Neural progenitor cell (in vitro differentiated cells): ENCODE measurements around the gene MAP7D1. TPM values are rescaled to one million over a fixed set of nuclear protein-coding genes. Genes with fewer than 3 reads are reported as not detected.

ENCODE experiments used
- DNase-seq: peaks from one replicate; pipeline ENCODE4 v3.0.0-alpha.2; 2016; ENCODE audit warnings: low spot score
- H2AFZ ChIP-seq: fragments of 200-600 bp; sonication (generic); replicated peaks from 2 replicates; pipeline ENCODE4 v1.6.1; 2016; ENCODE audit warnings: antibody characterized with exemption
- H3F3A ChIP-seq: fragments of 200-600 bp; sonication (generic); 2 replicates; pipeline ENCODE4 v1.6.1; 2016; ENCODE audit warnings: antibody characterized with exemption, low read depth
- H3K27ac ChIP-seq: fragments of 200-600 bp; sonication (generic); 2 replicates; pipeline ENCODE4 v1.5.1; 2016; ENCODE audit warnings: mild to moderate bottlenecking
- H3K27me3 ChIP-seq: fragments of 200-600 bp; sonication (generic); 2 replicates; pipeline ENCODE4 v1.6.1; 2016; ENCODE audit warnings: mild to moderate bottlenecking, moderate library complexity
- H3K36me3 ChIP-seq: fragments of 200-600 bp; sonication (generic); 2 replicates; pipeline ENCODE4 v1.5.1; 2016
- H3K4me1 ChIP-seq: fragments of 200-600 bp; sonication (generic); 2 replicates; pipeline ENCODE4 v1.6.1; 2016; ENCODE audit warnings: mixed run types
- H3K4me2 ChIP-seq: fragments of 200-600 bp; sonication (generic); 2 replicates; pipeline ENCODE4 v1.6.1; 2016
- H3K4me3 ChIP-seq: fragments of 200-600 bp; sonication (generic); 2 replicates; pipeline ENCODE4 v1.5.1; 2016
- H3K79me2 ChIP-seq: fragments of 200-600 bp; sonication (generic); 2 replicates; pipeline ENCODE4 v1.6.1; 2016; ENCODE audit warnings: low read depth
- H3K9ac ChIP-seq: fragments of 200-600 bp; sonication (generic); 2 replicates; pipeline ENCODE4 v1.6.1; 2016
- H3K9me3 ChIP-seq: fragments of 200-600 bp; sonication (generic); 2 replicates; pipeline ENCODE4 v1.5.1; 2016; ENCODE audit warnings: low read depth
- H4K20me1 ChIP-seq: fragments of 200-600 bp; sonication (generic); 2 replicates; pipeline ENCODE4 v1.6.1; 2016; ENCODE audit warnings: low read depth
- H3K27ac Mint-ChIP-seq: 3 replicates; pipeline ENCODE4 v1.8.0; 2021; ENCODE audit warnings: mixed read lengths
- H3K27me3 Mint-ChIP-seq: 2 replicates; pipeline ENCODE4 v1.8.0; 2022; ENCODE audit warnings: low read depth, mild to moderate bottlenecking, inconsistent platforms, moderate library complexity, mixed read lengths; ENCODE audit not compliant: insufficient read depth
- H3K36me3 Mint-ChIP-seq: 3 replicates; pipeline ENCODE4 v1.8.0; 2021; ENCODE audit warnings: mixed read lengths
- H3K4me1 Mint-ChIP-seq: 3 replicates; pipeline ENCODE4 v1.8.0; 2021; ENCODE audit warnings: mixed read lengths
- H3K4me3 Mint-ChIP-seq: 3 replicates; pipeline ENCODE4 v1.8.0; 2021; ENCODE audit warnings: mild to moderate bottlenecking, moderate library complexity, mixed read lengths
- H3K9me3 Mint-ChIP-seq: 3 replicates; pipeline ENCODE4 v1.8.0; 2020; ENCODE audit warnings: mixed read lengths
- EZH2 ChIP-seq: fragments of 200-600 bp; sonication (generic); IDR thresholded peaks from 2 replicates; pipeline ENCODE4 v1.6.1; 2017; ENCODE audit warnings: antibody characterized with exemption, mild to moderate bottlenecking, moderate library complexity
- EZH2phosphoT487 ChIP-seq: fragments of 200-600 bp; sonication (generic); IDR thresholded peaks from 2 replicates; pipeline ENCODE4 v1.6.1; 2017; ENCODE audit warnings: antibody characterized with exemption
- total RNA-seq: library from RNA; depleted of rRNA; stranded (reverse); fragments of >200 nt; gene quantifications from 2 replicates; pipeline ENCODE4 v1.2.3, GENCODE V29; 2015; ENCODE audit warnings: low replicate concordance
- TF ChIP-seq, protein P1 (sequence below): fragments of 200-600 bp; sonication (generic); IDR thresholded peaks from 2 replicates; pipeline ENCODE4 v1.5.1; 2017; ENCODE audit warnings: antibody characterized with exemption, mild to moderate bottlenecking

The MAP7D1 gene
- total RNA-seq, 1 donor from 2014 or later: 35.0 TPM

DNA sequence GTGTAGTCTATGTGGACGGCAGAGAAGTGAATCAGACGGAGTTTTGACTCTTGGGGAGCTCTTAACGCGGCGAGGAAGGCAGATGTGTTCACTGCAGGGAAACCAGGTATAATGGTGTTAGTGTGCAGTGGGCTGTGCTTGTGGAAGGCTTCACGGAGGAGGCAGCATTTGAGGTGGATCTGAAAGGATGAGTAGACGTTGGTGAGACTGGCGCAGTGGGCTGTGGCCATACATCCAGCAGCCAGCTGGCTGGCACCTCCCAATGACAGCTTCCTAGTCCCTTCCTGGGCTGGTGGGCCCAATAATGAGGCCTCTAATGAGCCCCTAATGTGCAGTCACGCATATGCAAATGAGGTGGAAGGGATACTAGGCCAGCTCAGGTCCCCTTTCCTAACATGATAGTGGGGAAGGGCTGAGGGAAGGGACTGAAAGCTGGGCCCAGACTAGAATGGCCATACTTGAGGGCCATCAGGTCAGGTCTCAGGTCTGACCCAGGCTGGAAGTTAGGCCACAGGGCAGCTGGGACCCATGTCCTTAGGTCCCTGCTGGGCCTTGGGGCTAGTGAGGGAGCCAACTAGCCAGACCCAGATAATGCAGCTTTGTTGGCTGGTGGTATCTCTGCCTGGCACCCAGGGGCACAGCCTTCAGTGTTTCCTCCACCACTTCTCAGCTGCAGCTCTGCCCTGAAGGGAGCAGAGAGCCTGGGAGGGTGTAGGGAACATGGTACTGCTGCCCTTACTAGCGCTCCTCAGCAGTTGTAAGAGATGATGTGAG is 3.8 kb downstream of the MAP7D1 start:
- Mint-ChIP-seq H3K4me1 (peaks cover 55% of the 10 kb centered on the region), H3K4me3 (peak overlapping the region; percentile 28), H3K27me3 (no peaks in the 10 kb centered on the region), H3K9me3 (no peaks in the 10 kb centered on the region), H3K27ac (peak overlapping the region; percentile 15), H3K36me3 (peaks cover 26% of the 10 kb centered on the region)
- no peak for DNase-seq
- H3K79me2 ChIP-seq: peaks cover 82% of the 10 kb centered on the region
- H3K27ac ChIP-seq: no peak overlapping the region
- peaks cover 57% of the 10 kb centered on the region for H3F3A ChIP-seq
- H3K9me3 ChIP-seq: no peaks in the 10 kb centered on the region
- H2AFZ ChIP-seq: no peak overlapping the region
- H3K4me3 ChIP-seq: no peak overlapping the region
- TF ChIP-seq EZH2 (no peak), EZH2phosphoT487 (no peak)
- TF ChIP-seq, protein P1, sequence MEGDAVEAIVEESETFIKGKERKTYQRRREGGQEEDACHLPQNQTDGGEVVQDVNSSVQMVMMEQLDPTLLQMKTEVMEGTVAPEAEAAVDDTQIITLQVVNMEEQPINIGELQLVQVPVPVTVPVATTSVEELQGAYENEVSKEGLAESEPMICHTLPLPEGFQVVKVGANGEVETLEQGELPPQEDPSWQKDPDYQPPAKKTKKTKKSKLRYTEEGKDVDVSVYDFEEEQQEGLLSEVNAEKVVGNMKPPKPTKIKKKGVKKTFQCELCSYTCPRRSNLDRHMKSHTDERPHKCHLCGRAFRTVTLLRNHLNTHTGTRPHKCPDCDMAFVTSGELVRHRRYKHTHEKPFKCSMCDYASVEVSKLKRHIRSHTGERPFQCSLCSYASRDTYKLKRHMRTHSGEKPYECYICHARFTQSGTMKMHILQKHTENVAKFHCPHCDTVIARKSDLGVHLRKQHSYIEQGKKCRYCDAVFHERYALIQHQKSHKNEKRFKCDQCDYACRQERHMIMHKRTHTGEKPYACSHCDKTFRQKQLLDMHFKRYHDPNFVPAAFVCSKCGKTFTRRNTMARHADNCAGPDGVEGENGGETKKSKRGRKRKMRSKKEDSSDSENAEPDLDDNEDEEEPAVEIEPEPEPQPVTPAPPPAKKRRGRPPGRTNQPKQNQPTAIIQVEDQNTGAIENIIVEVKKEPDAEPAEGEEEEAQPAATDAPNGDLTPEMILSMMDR: no peak
- no peak overlapping the region for H3K9ac ChIP-seq
- H3K4me2 ChIP-seq: no peak overlapping the region
- H4K20me1 ChIP-seq: peaks cover 79% of the 10 kb centered on the region
- H3K4me1 ChIP-seq: peaks cover 26% of the 10 kb centered on the region
- no peaks in the 10 kb centered on the region for H3K36me3 ChIP-seq
- H3K27me3 ChIP-seq: no peaks in the 10 kb centered on the region

DNA sequence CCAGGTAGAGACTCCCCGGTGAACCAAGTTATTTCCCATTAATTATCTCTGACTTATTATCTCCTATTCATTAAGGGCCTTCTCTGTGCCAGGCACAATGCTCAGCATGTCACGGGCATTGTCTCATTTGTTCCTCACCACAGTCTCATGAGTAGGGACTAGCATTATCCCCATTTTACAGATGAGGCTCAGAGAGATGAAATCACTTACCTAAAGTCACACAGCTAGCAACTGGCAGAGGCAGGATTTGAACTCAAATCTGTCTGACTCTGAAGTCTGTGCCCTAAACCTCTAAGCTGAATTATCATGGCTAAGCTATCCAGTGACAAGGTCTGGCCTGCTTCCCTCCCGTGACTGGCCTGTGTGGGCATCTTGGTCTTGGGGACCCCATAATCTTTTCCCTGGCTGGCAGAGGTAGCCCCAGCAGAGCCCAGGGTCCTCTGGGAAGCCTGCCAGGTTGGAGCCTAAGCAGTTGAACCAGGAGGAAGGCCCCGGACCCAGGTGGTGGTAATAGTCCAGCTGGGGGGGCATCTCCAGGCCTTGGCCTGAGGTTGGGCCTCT is 4.5 kb downstream of the MAP7D1 start:
- Histone ChIP-seq H3K36me3 (no peaks in the 10 kb centered on the region), H4K20me1 (peaks cover 86% of the 10 kb centered on the region), H3K9me3 (no peaks in the 10 kb centered on the region), H3K9ac (no peak overlapping the region), H3K27ac (peak overlapping the region; percentile 68), H3K4me3 (peak overlapping the region; percentile 40), H3F3A (peaks cover 50% of the 10 kb centered on the region), H3K4me1 (peaks cover 26% of the 10 kb centered on the region), H3K4me2 (peak overlapping the region; percentile 81), H3K79me2 (peaks cover 88% of the 10 kb centered on the region), H2AFZ (no peak overlapping the region), H3K27me3 (no peaks in the 10 kb centered on the region)
- peaks cover 51% of the 10 kb centered on the region for H3K4me1 Mint-ChIP-seq
- no peak for DNase-seq
- TF ChIP-seq EZH2phosphoT487: no peak
- TF ChIP-seq EZH2: no peak
- TF ChIP-seq, protein P1: no peak
- H3K36me3 Mint-ChIP-seq: peaks cover 26% of the 10 kb centered on the region
- peak overlapping the region; percentile 33 for H3K27ac Mint-ChIP-seq
- H3K4me3 Mint-ChIP-seq: no peak overlapping the region
- H3K9me3 Mint-ChIP-seq: no peaks in the 10 kb centered on the region
- no peaks in the 10 kb centered on the region for H3K27me3 Mint-ChIP-seq

DNA sequence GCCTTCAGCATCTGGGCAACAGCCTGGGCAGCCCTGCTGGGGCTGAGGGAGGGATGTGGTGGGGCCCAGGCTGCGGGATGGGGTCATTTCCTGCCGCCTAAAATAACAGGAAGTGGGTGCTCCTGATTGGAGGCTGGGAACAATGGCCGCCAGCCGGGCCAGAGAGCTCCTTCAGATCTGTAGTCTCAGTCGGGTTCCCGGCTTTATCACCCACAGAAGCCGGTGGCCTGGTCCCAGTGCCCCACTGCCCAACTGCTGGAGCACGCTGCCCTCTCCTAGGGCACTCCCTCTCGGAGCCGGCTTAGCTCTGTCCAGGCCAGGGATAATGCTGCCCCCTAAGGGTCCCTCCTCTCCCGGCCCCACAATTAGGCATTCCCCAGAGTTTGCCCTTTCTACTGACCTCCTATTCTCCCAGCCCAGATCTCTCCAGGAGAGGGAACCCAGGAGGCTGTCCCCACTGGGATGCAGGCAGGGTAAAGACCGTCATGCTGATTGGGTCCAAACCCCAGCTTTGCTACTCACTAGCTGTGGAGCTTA is 5.1 kb downstream of the MAP7D1 start:
- Mint-ChIP-seq H3K4me3 (peak overlapping the region; percentile 75), H3K27ac (peak overlapping the region; percentile 60), H3K9me3 (no peaks in the 10 kb centered on the region), H3K27me3 (no peaks in the 10 kb centered on the region), H3K36me3 (peaks cover 26% of the 10 kb centered on the region), H3K4me1 (peaks cover 53% of the 10 kb centered on the region)
- peaks cover 91% of the 10 kb centered on the region for H4K20me1 ChIP-seq
- no peaks in the 10 kb centered on the region for H3K36me3 ChIP-seq
- peak overlapping the region; percentile 68 for H3K27ac ChIP-seq
- peaks cover 94% of the 10 kb centered on the region for H3K79me2 ChIP-seq
- no peak for TF ChIP-seq EZH2
- TF ChIP-seq, protein P1: peak; percentile 60
- no peaks in the 10 kb centered on the region for H3K27me3 ChIP-seq
- peaks cover 47% of the 10 kb centered on the region for H3F3A ChIP-seq
- H3K4me3 ChIP-seq: peak overlapping the region; percentile 40
- peak overlapping the region; percentile 18 for H3K9ac ChIP-seq
- H3K4me1 ChIP-seq: peaks cover 26% of the 10 kb centered on the region
- no peak overlapping the region for H2AFZ ChIP-seq
- peak; percentile 86 for DNase-seq
- no peaks in the 10 kb centered on the region for H3K9me3 ChIP-seq
- H3K4me2 ChIP-seq: peak overlapping the region; percentile 81
